ENCODE data around the gene CDK10.
A peak's percentile ranks its signal among the peaks of the same experiment; 100 is the strongest.

CDK10 gene

GRCh38 chr16:89712274-89712781, 25.8 kb downstream of the CDK10 start:
- peak; percentile 69 for DNase-seq (ENCODE audit: low spot score)

GRCh38 chr16:89716493-89716892, 30.0 kb downstream of the CDK10 start:
- no peak for DNase-seq (ENCODE audit: low spot score)

GRCh38 chr16:89716916-89717687, 30.6 kb downstream of the CDK10 start:
- DNase-seq (ENCODE audit: low spot score): no peak

- no peak for DNase-seq (ENCODE audit: low spot score)
These were observed 31.4 kb downstream of the CDK10 start for GRCh38 chr16:89717688-89718505.

GRCh38 chr16:89720551-89720812, 34.0 kb downstream of the CDK10 start:
- DNase-seq (ENCODE audit: low spot score): no peak

GRCh38 chr16:89720813-89721545, 34.5 kb downstream of the CDK10 start, which contains the start of the genes VPS9D1 and ZNF276:
VPS9D1 (minus strand) TSS chr16:89720898; CDS start chr16:89720861, 37 bp downstream.
ZNF276 (plus strand) TSS chr16:89721537; CDS start chr16:89721641, 104 bp downstream.
- peak; percentile 80 for DNase-seq (ENCODE audit: low spot score)

- DNase-seq (ENCODE audit: low spot score): peak; percentile 65
These were observed 35.3 kb downstream of the CDK10 start for GRCh38 chr16:89721546-89722391.

GRCh38 chr16:89722392-89723278, 36.1 kb downstream of the CDK10 start:
- peak; percentile 86 for DNase-seq (ENCODE audit: low spot score)

- no peak for DNase-seq (ENCODE audit: low spot score)
These were observed 37.1 kb downstream of the CDK10 start for GRCh38 chr16:89723279-89724250.

GRCh38 chr16:89727406-89728120, 41.1 kb downstream of the CDK10 start:
- no peak for DNase-seq (ENCODE audit: low spot score)

- no peak for DNase-seq (ENCODE audit: low spot score)
These were observed 42.8 kb downstream of the CDK10 start for GRCh38 chr16:89729293-89729692.

- no peak for DNase-seq (ENCODE audit: low spot score)
These were observed 43.5 kb downstream of the CDK10 start for GRCh38 chr16:89729863-89730593.

- no peak for DNase-seq (ENCODE audit: low spot score)
These were observed 44.2 kb downstream of the CDK10 start for GRCh38 chr16:89730610-89731234.

GRCh38 chr16:89732142-89732917, 45.8 kb downstream of the CDK10 start:
- DNase-seq (ENCODE audit: low spot score): no peak

- no peak for DNase-seq (ENCODE audit: low spot score)
These were observed 46.4 kb downstream of the CDK10 start for GRCh38 chr16:89732918-89733242.

- DNase-seq (ENCODE audit: low spot score): no peak
These were observed 46.8 kb downstream of the CDK10 start for GRCh38 chr16:89733322-89733721.

- DNase-seq (ENCODE audit: low spot score): no peak
These were observed 47.3 kb downstream of the CDK10 start for GRCh38 chr16:89733792-89734191.
